Stimulated activated CD8-positive, alpha-beta memory T cell treated with anti-CD3 and anti-CD28 coated beads, Interleukin-12 subunit alpha, Interleukin-12 subunit beta, amount 100 ng/mL, for 24 hours (primary cell): ENCODE data around the gene LCOR.
"Not testable (repeated sequence)": the region's sequence is repeated elsewhere in the genome, so short reads cannot be mapped to it uniquely, and the experiment has no call there.

Experiments
- DNase-seq: peaks from one replicate; pipeline ENCODE4 v3.0.0-alpha.2; 2020; ENCODE audit errors: extremely low read depth

The LCOR gene

GRCh38 chr10:96935810-96936209 is 103.7 kb downstream of the LCOR start:
- no peak for DNase-seq

GRCh38 chr10:96943161-96943560 is 111.1 kb downstream of the LCOR start:
- DNase-seq, result not testable (repeated sequence)

- DNase-seq, result no peak
Measured at GRCh38 chr10:96947036-96947435, 114.9 kb downstream of the LCOR start.

DNA sequence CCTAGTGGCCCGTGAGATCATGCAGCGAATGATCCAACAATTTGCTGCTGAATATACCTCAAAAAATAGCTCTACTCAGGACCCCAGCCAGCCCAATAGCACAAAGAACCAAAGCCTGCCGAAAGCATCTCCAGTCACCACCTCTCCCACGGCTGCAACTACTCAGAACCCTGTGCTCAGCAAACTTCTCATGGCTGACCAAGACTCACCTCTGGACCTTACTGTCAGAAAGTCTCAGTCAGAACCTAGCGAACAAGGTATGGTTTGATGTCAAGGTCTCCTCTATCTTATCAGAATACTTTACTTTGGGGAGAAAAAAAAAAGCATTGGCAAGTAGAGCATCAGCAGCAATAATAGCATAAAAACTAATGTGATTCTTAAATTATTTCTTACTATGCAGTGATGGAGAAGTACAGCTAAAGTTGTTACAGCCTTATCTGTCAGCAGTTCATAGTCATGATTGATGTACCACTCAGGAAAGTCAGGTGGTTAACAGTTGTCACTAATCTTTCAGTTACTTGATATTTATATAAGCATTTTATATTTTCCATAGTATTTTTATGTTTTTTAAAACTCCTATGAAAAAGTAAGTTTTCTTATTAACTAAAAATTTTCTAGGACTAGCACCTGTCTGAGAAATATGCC is 117.1 kb downstream of the LCOR start:
- no peak for DNase-seq

GRCh38 chr10:96951954-96952353 is 119.9 kb downstream of the LCOR start:
- DNase-seq, result no peak

DNA sequence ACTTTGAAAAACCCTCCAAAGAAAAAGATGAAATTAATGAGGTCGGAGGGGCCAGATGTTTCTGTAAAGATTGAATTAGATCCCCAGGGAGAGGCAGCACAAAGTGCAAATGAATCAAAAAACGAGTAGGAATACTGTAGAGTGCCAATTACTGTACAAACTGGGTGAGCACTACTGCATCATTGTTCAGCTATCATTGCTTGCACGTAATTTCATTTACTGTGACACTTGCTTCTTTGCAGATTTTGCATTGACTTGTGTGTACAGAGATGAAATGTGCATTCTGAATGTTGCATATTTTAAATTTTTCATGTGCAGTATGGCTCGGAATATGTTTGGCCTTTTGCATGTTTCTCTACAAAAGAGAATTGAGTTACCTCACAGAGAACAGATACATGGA is 123.7 kb downstream of the LCOR start:
- no peak for DNase-seq

- no peak for DNase-seq
Measured at GRCh38 chr10:96958071-96958470, 126.0 kb downstream of the LCOR start.

- no peak for DNase-seq
Measured at GRCh38 chr10:96959733-96960132, 127.6 kb downstream of the LCOR start.

- DNase-seq, result no peak
Measured at GRCh38 chr10:96960872-96961271, 128.8 kb downstream of the LCOR start.

- no peak for DNase-seq
Measured at GRCh38 chr10:96964131-96964530, 132.0 kb downstream of the LCOR start.

DNA sequence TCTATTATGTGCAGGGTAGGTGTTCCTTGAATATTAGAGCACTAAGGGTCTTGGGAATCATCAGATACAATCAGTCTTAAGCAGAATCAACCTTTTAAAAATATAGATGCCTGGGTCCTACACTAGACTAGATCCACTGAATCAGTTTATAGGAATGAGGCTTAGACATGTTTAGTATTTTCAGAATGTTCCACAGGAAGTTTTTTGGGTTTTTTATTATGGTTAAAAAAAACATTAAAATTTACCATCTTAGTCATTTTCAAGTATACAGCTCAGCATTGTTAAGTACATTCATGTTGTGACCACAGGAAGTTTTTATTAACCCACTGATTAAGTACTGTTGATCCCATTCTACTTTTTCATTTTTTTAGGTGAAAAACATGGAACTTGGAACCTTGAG is 135.7 kb downstream of the LCOR start:
- DNase-seq, result no peak

- DNase-seq, result no peak
Measured at GRCh38 chr10:96968682-96969423, 136.8 kb downstream of the LCOR start.

GRCh38 chr10:96971324-96971723 is 139.2 kb downstream of the LCOR start:
- DNase-seq, result no peak

- no peak for DNase-seq
Measured at GRCh38 chr10:96972264-96972663, 140.2 kb downstream of the LCOR start.

DNA sequence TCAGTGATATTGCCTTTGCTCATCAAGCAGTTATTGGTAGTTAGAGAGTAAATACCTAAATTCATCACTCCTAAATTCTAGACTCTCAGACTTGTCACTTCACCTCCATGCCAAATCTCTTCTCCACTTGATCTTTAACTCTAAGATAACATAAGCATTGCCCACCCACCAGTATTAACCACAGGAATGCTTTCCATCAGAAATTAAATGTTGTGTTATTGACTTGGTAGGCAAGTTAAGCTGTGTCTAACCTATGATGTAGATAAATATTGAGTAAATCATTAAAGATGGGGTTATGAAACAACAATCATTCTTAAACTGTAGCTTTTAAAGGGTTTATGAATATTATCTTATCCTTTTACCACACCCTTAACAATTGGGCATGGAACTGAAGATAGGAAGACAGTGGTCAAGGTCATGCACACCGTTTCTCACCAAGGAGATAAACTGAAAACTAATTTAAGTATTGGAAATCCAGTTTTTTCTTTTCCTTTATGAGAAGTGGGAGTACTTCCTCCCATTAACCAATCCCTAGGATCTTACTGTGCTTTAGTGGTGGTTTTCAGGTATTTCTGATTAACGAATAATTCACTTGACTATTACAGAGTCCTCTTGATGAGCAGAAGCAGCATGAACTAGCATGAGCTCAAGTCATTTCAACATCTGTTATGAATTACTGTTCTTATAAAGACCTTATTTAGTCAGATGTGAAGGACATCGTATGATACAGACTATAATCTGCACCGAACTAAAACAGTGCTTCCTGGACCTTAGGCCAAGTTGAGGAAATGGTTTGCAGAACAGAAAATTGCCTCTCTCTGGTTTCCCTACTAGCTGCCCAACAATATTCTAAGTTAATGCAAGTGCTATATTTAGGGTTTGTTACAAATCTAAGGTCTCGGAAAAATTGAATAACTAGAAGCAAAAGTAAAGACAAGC is 142.0 kb downstream of the LCOR start:
- no peak for DNase-seq

GRCh38 chr10:96975136-96975535 is 143.0 kb downstream of the LCOR start:
- DNase-seq, result no peak

DNA sequence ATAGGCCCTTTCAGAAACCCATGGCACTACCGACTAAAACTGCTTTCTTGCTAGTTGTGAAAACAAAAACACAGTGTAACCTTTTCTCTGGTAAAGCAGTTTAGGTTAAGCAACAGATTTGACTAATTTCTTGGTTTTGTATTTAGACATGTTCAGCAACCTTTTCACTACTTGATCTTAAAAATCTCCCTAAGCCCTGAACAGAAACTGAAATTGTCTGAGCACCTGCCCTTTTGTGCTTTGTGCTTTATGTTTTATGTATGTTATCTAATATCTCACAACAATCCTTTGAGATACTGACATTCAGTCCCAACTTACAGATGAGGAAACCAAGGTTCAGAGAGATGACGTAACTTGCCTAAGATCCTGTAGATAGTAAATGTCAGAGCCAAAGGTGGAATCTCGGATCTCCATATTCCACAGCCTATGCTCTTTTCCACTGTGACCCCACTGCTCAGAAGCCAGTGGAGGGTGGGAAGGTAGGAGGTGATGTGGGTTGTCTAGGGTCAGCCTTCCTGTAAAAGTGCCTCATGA is 146.6 kb downstream of the LCOR start:
- no peak for DNase-seq

GRCh38 chr10:96982149-96982930 is 150.2 kb downstream of the LCOR start:
- no peak for DNase-seq

DNA sequence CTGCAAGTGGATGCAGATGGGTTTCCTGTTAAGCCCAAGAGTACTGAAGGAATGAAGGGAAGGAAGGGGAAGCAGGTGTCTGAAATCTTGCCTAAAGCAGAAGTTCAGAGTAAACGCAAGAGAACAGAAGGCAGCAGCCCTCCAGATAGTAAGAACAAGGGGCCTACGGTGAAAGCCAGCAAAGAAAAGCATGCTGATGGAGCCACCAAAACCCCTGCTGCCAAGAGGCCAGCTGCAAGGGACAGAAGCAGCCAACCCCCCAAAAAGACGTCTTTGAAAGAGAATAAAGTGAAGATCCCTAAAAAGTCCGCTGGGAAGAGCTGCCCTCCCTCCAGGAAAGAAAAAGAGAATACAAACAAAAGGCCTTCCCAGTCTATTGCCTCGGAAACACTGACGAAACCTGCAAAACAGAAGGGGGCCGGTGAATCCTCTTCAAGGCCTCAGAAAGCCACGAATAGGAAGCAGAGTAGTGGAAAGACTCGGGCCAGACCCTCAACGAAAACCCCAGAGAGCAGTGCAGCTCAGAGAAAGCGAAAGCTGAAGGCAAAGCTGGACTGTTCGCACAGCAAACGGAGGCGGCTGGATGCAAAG is 152.5 kb downstream of the LCOR start:
- no peak for DNase-seq

GRCh38 chr10:96986200-96986856 is 154.2 kb downstream of the LCOR start:
- DNase-seq, result no peak
